IPS-18a (cell line): ENCODE measurements around the gene DNMT1.

ENCODE experiments used
- H3K27ac ChIP-seq: one replicate; pipeline ENCODE4 v1.5.1; 2013; ENCODE audit warnings: low read length
- H3K27me3 ChIP-seq: one replicate; pipeline ENCODE4 v1.6.1; 2013; ENCODE audit warnings: mild to moderate bottlenecking, low read length; ENCODE audit not compliant: control insufficient read depth, insufficient read depth
- H3K36me3 ChIP-seq: one replicate; pipeline ENCODE4 v1.6.1; 2013; ENCODE audit warnings: low read depth, low read length; ENCODE audit not compliant: control insufficient read depth
- H3K4me1 ChIP-seq: one replicate; pipeline ENCODE4 v1.6.1; 2013; ENCODE audit warnings: low read depth, low read length; ENCODE audit not compliant: control insufficient read depth
- H3K4me3 ChIP-seq: one replicate; pipeline ENCODE4 v1.5.1; 2013; ENCODE audit warnings: low read length
- H3K9ac ChIP-seq: one replicate; pipeline ENCODE4 v1.6.1; 2013; ENCODE audit warnings: mild to moderate bottlenecking, low read length, moderate library complexity
- H3K9me3 ChIP-seq: one replicate; pipeline ENCODE4 v1.6.1; 2013; ENCODE audit warnings: low read depth, low read length; ENCODE audit not compliant: control insufficient read depth

The DNMT1 gene

GRCh38 chr19:10109528-10109927 lies 85.2 kb downstream of the DNMT1 start:
- Histone ChIP-seq H3K36me3 (peaks cover 38% of the 10 kb centered on the region), H3K4me1 (peaks cover 7% of the 10 kb centered on the region), H3K9ac (no peak overlapping the region), H3K4me3 (no peak overlapping the region), H3K9me3 (no peaks in the 10 kb centered on the region), H3K27me3 (no peaks in the 10 kb centered on the region), H3K27ac (no peak overlapping the region)

DNA sequence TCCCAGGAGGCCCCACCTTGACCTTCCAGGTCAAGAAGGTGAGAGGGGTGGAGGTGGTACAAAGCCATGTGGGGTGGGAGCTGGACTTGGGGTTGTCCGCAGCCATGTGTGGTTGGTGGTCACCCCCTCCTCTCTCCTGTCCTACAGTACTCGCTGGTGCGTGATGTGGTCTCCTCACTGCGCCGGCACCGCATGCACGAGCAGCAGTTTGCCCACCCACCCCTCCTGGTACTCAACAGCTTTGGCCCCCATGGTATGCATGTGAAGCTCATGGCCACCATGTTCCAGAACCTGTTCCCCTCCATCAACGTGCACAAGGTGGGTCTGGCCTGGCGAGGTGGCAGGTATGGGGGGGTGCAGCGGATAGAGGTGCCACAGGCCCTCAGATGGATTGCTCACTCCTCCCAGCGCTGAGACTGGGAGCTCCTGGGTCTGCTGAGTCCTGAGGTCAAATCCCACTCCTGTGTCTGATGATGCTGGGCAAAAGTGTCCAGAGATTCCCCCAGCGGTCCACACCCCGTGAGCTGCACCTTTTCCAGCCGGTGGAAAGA lies 86.9 kb downstream of the DNMT1 start:
- Histone ChIP-seq H3K4me1 (peaks cover 7% of the 10 kb centered on the region), H3K9ac (no peak overlapping the region), H3K27ac (no peak overlapping the region), H3K36me3 (peaks cover 38% of the 10 kb centered on the region), H3K27me3 (no peaks in the 10 kb centered on the region), H3K9me3 (no peaks in the 10 kb centered on the region), H3K4me3 (no peak overlapping the region)

DNA sequence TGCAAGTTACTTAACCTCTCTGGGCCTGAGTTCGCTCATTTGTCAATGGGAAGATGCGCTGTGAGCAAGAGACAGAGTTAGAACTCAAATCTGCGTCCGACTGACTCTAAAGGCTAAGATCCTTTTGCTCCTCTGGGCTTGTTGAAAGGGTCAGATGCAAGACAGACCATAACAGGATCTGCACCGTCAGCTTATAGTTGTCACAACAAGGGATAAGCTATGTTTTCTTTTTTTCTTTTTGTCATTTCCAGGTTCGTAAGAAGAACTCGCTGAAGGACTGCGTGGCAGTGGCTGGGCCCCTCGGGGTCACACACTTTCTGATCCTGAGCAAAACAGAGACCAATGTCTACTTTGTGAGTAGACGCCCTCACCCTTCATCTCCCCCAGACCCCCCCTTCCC lies 87.5 kb downstream of the DNMT1 start:
- peaks cover 4% of the 10 kb centered on the region for H3K4me1 ChIP-seq
- no peak overlapping the region for H3K27ac ChIP-seq
- no peaks in the 10 kb centered on the region for H3K9me3 ChIP-seq
- peak overlapping the region; percentile 92 for H3K4me3 ChIP-seq
- H3K27me3 ChIP-seq, result no peaks in the 10 kb centered on the region
- H3K9ac ChIP-seq, result peak overlapping the region; percentile 92
- peaks cover 38% of the 10 kb centered on the region for H3K36me3 ChIP-seq

DNA sequence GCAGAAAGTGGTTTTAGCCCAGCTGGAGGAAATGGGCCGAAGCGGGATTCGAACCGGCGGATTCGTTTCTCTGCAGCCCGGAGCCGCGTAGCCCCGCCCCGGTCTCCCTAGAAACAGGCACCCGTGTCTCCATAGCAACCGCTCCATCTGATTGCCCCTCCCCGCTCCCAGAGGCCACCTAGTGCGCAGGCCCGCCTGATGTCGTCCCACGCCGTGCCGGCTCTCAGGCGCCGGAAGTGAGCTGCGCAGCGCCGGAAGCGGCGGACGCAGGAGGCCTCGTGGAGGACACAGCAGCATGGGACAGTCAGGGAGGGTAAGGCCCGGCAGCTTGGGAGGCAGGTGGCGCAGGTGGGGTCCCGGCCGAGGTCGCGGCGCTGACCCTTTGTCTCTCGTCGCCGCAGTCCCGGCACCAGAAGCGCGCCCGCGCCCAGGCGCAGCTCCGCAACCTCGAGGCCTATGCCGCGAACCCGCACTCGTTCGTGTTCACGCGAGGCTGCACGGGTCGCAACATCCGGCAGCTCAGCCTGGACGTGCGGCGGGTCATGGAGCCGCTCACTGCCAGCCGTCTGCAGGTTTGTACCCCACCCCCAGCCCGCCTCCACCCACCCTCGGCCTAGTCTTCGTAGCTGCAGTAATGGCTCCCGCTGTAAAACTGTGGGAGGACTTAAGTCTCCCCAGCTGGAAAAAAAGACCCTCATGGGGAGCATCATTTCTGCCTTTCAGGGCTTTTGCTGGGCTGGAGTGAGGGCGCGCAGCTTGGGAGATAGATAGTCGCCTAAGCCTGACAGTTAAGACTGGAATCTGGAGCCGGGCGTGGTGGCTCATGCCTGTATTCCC lies 88.4 kb downstream of the DNMT1 start, which contains the start of gene PPAN:
PPAN (plus strand) TSS at position 263 of the 837 bp plus-strand sequence; CDS start at position 296, 33 bp downstream.
- peak within 1 kb of the TSS; percentile 78 for H3K27ac ChIP-seq
- peak within 1 kb of the TSS; percentile 92 for H3K4me3 ChIP-seq
- H3K9ac ChIP-seq, result peak within 1 kb of the TSS; percentile 92
- peaks cover 4% of the 10 kb centered on the region for H3K4me1 ChIP-seq
- H3K9me3 ChIP-seq, result no peaks in the 10 kb centered on the region
- no peaks in the 10 kb centered on the region for H3K27me3 ChIP-seq
- H3K36me3 ChIP-seq, result peaks cover 35% of the 10 kb centered on the region

GRCh38 chr19:10105509-10106099 lies 89.1 kb downstream of the DNMT1 start:
- H3K9ac ChIP-seq, result no peak overlapping the region
- H3K4me1 ChIP-seq, result peaks cover 4% of the 10 kb centered on the region
- peaks cover 29% of the 10 kb centered on the region for H3K36me3 ChIP-seq
- H3K27ac ChIP-seq, result peak overlapping the region; percentile 31
- no peaks in the 10 kb centered on the region for H3K27me3 ChIP-seq
- peak overlapping the region; percentile 92 for H3K4me3 ChIP-seq
- no peaks in the 10 kb centered on the region for H3K9me3 ChIP-seq

- H3K4me1 ChIP-seq, result peaks cover 4% of the 10 kb centered on the region
- H3K27ac ChIP-seq, result no peak overlapping the region
- H3K9me3 ChIP-seq, result no peaks in the 10 kb centered on the region
- peaks cover 23% of the 10 kb centered on the region for H3K36me3 ChIP-seq
- no peaks in the 10 kb centered on the region for H3K27me3 ChIP-seq
- no peak overlapping the region for H3K9ac ChIP-seq
- H3K4me3 ChIP-seq, result no peak overlapping the region
Observed at GRCh38 chr19:10104665-10105508, 89.9 kb downstream of the DNMT1 start.

DNA sequence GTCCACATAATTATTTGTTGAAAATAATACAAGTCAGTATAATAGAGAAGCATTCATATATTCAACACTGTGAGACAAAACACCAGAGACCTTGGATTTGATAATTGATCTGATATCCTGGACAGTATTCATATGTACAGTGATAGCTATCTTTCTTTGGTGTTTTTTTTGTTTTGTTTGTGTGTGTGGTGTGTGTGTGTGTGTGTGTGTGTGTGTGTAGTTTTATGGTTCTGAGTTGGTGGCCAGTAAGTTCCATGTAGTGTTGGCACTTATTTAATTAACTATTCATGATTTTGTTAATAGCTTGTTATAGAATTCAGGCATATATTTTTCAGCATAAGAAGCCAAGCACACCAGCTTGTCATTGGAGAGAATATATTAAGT lies 90.6 kb downstream of the DNMT1 start:
- Histone ChIP-seq H3K4me3 (no peak overlapping the region), H3K9me3 (no peaks in the 10 kb centered on the region), H3K27ac (no peak overlapping the region), H3K4me1 (peaks cover 4% of the 10 kb centered on the region), H3K27me3 (no peaks in the 10 kb centered on the region), H3K36me3 (peaks cover 15% of the 10 kb centered on the region), H3K9ac (no peak overlapping the region)

DNA sequence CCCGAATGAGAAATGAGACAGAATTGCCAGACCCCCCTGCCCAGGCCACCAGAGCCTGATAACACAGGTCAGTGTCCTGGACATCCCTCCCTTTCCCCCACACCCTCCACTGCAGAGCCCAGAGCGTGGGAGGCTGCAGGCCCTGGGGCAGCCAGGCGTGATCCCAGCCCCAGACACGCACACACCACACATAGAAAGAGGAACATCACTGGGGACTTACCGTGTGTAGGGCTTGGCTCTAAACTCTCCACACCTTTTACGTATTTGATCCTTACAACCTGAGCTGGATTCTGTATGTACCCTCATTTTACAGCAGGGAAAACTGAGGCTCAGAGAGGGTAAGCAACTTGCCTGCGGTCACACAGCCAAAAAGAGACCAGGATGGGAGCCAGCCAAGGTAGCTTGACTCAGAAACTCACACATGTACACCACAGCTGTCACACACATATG lies 91.9 kb downstream of the DNMT1 start:
- Histone ChIP-seq H3K4me1 (peaks cover 4% of the 10 kb centered on the region), H3K36me3 (peaks cover 4% of the 10 kb centered on the region), H3K27me3 (no peaks in the 10 kb centered on the region), H3K4me3 (no peak overlapping the region), H3K9ac (no peak overlapping the region), H3K9me3 (no peaks in the 10 kb centered on the region), H3K27ac (no peak overlapping the region)

- Histone ChIP-seq H3K27me3 (peaks cover 17% of the 10 kb centered on the region), H3K27ac (no peak overlapping the region), H3K4me1 (no peaks in the 10 kb centered on the region), H3K9ac (no peak overlapping the region), H3K4me3 (no peak overlapping the region), H3K36me3 (no peaks in the 10 kb centered on the region), H3K9me3 (peaks cover 4% of the 10 kb centered on the region)
Observed at GRCh38 chr19:10100163-10100785, 94.5 kb downstream of the DNMT1 start.

DNA sequence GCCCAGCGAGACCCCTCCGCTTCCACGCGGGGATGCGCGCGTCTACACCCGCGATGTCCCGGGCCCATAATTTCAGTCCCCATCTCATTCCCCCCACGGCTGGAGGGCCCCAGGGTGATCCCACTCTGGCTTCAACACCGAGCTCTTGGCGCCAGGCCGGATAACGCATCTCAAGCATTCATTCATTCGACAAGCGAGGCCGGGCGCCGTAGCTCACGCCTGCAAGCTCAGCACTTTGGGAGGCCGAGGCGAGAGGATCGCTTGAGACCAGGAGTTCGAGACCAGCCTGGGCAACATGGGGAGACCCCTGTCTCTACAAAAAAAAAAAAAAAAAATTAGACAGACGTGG lies 98.2 kb downstream of the DNMT1 start:
- peaks cover 4% of the 10 kb centered on the region for H3K9me3 ChIP-seq
- no peaks in the 10 kb centered on the region for H3K36me3 ChIP-seq
- peak overlapping the region; percentile 45 for H3K4me3 ChIP-seq
- H3K4me1 ChIP-seq, result no peaks in the 10 kb centered on the region
- H3K27me3 ChIP-seq, result peaks cover 29% of the 10 kb centered on the region
- no peak overlapping the region for H3K27ac ChIP-seq
- H3K9ac ChIP-seq, result peak overlapping the region; percentile 50
